Neuronal stem cell (in vitro differentiated cells): ENCODE data around the gene RBMXL3.
A peak's percentile ranks its signal among the peaks of the same experiment; 100 is the strongest.
"Not testable (repeated sequence)": the region's sequence is repeated elsewhere in the genome, so short reads cannot be mapped to it uniquely, and the experiment has no call there.

Experiments used
- DNase-seq: peaks from one replicate; pipeline ENCODE4 v3.0.0-alpha.2; 2013; ENCODE audit warnings: low spot score
- H2AFZ ChIP-seq: one replicate; pipeline ENCODE4 v1.6.1; 2013; ENCODE audit warnings: mild to moderate bottlenecking, low read length, inconsistent platforms
- H2AK5ac ChIP-seq: 2 replicates; pipeline ENCODE4 v1.6.1; 2013; ENCODE audit warnings: low read depth, mild to moderate bottlenecking, inconsistent platforms, low read length, moderate library complexity, mixed read lengths
- H2BK120ac ChIP-seq: 2 replicates; pipeline ENCODE4 v1.6.1; 2013; ENCODE audit warnings: low read depth, mild to moderate bottlenecking, inconsistent platforms, low read length, moderate library complexity, mixed read lengths
- H2BK12ac ChIP-seq: one replicate; pipeline ENCODE4 v1.6.1; 2013; ENCODE audit warnings: low read length, inconsistent platforms
- H2BK15ac ChIP-seq: 2 replicates; pipeline ENCODE4 v1.6.1; 2013; ENCODE audit warnings: mild to moderate bottlenecking, low read length, inconsistent platforms, mixed read lengths
- H2BK5ac ChIP-seq: one replicate; pipeline ENCODE4 v1.6.1; 2013; ENCODE audit warnings: inconsistent platforms, mild to moderate bottlenecking, low read length, moderate library complexity
- H3K14ac ChIP-seq: one replicate; pipeline ENCODE4 v1.6.1; 2013; ENCODE audit warnings: low read length, inconsistent platforms
- H3K18ac ChIP-seq: 2 replicates; pipeline ENCODE4 v1.6.1; 2013; ENCODE audit warnings: low read length, inconsistent platforms
- H3K23ac ChIP-seq: 2 replicates; pipeline ENCODE4 v1.6.1; 2013; ENCODE audit warnings: low read depth, mild to moderate bottlenecking, mixed read lengths, low read length, inconsistent platforms; ENCODE audit not compliant: poor library complexity
- H3K27ac ChIP-seq: replicated peaks from 3 replicates; pipeline ENCODE4 v1.5.1; 2013; ENCODE audit warnings: low read length, inconsistent platforms
- H3K27me3 ChIP-seq, 3 experiments: 2 replicates each; pipeline ENCODE4 v1.6.1; 2013; ENCODE audit warnings: low read length in 3 of 3, mild to moderate bottlenecking in 2 of 3, inconsistent platforms in 1 of 3, low read depth in 1 of 3, mixed read lengths in 1 of 3, moderate library complexity in 1 of 3; ENCODE audit not compliant: control insufficient read depth in 3 of 3, insufficient read depth in 3 of 3
- H3K36me3 ChIP-seq, 2 donors: replicated peaks in 1 of 2; 2 replicates each; pipeline ENCODE4 v1.6.1; 2013; ENCODE audit warnings: low read length in 2 of 2; ENCODE audit not compliant: control insufficient read depth in 2 of 2, insufficient read depth in 2 of 2
- H3K4ac ChIP-seq: 2 replicates; pipeline ENCODE4 v1.6.1; 2013; ENCODE audit warnings: inconsistent platforms, mild to moderate bottlenecking, low read length, moderate library complexity
- H3K4me1 ChIP-seq, 2 donors: 1 replicate in 1 of 2; 2 replicates in 1 of 2; pipeline ENCODE4 v1.6.1; 2013; ENCODE audit warnings: low read length in 2 of 2, low read depth in 1 of 2; ENCODE audit not compliant: control insufficient read depth in 2 of 2, insufficient read depth in 1 of 2
- H3K4me2 ChIP-seq: one replicate; pipeline ENCODE4 v1.6.1; 2013; ENCODE audit warnings: mild to moderate bottlenecking, low read length, inconsistent platforms; ENCODE audit not compliant: insufficient read depth, poor library complexity, severe bottlenecking
- H3K4me3 ChIP-seq, 2 donors: 2 replicates each; pipeline ENCODE4 v1.5.1; 2013; ENCODE audit warnings: low read length in 2 of 2, mild to moderate bottlenecking in 2 of 2, inconsistent platforms in 1 of 2, moderate library complexity in 1 of 2
- H3K79me1 ChIP-seq: one replicate; pipeline ENCODE4 v1.6.1; 2013; ENCODE audit warnings: low read depth, mild to moderate bottlenecking, inconsistent platforms, low read length, moderate library complexity
- H3K9ac ChIP-seq: one replicate; pipeline ENCODE4 v1.6.1; 2013; ENCODE audit warnings: mild to moderate bottlenecking, low read depth, low read length, inconsistent platforms; ENCODE audit not compliant: poor library complexity
- H3K9me3 ChIP-seq, 2 donors: replicated peaks in 1 of 2; 2 replicates each; pipeline versions ENCODE3 to v1.6.1; 2013; ENCODE audit warnings: low read length in 2 of 2, mild to moderate bottlenecking in 2 of 2, inconsistent platforms in 1 of 2, low read depth in 1 of 2, mixed read lengths in 1 of 2, moderate library complexity in 1 of 2; ENCODE audit not compliant: control insufficient read depth in 2 of 2, insufficient read depth in 1 of 2
- H4K8ac ChIP-seq: one replicate; pipeline ENCODE4 v1.6.1; 2013; ENCODE audit warnings: low read depth, mild to moderate bottlenecking, inconsistent platforms, low read length, moderate library complexity
- H4K91ac ChIP-seq: one replicate; pipeline ENCODE4 v1.6.1; 2013; ENCODE audit warnings: low read length, low read depth, mild to moderate bottlenecking, inconsistent platforms; ENCODE audit not compliant: poor library complexity
- WGBS, 2 donors: extraction: QIAGEN DNeasy Blood & Tissue Kit; methylation state at CpG; one replicate each; pipeline ENCODE4 v1.1.7; 2013; ENCODE audit warnings: missing lambda C conversion rate in 2 of 2, mixed read lengths in 1 of 2; ENCODE audit not compliant: insufficient read length in 2 of 2, insufficient replicate concordance in 1 of 2; ENCODE audit errors: extremely low coverage in 2 of 2; 5-methylcytosine and 5-hydroxymethylcytosine counted together

Gene RBMXL3

DNA sequence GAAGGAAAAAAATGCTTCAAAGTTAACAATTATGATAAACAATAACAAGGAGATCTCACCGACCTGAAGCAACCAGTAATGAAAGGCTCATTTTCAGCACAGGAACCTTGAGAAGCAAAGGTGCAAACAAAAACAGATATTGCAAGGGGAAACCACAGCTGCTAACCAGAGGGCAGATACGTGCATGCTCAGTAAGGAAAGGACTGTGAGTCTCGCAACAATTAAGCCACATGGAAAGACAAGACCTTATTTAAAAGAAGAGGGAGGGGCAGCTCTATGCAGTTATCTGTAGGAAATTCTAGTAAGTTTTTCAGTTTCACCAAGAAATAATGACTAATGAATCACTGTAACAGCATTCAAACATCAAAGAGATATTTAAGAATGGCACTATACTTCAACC is 25.4 kb downstream of the RBMXL3 start:
- no peaks in the 10 kb centered on the region for H3K9me3 ChIP-seq
- no peaks in the 10 kb centered on the region for H3K36me3 ChIP-seq
- no peak for DNase-seq
- H2BK15ac ChIP-seq = no peak overlapping the region
- H2AFZ ChIP-seq = no peak overlapping the region
- H3K4me1 ChIP-seq = no peaks in the 10 kb centered on the region
- no peak overlapping the region for H2BK12ac ChIP-seq
- no peak overlapping the region for H4K91ac ChIP-seq
- H3K4ac ChIP-seq = no peak overlapping the region
- no peak overlapping the region for H3K14ac ChIP-seq
- H3K27ac ChIP-seq = no peak overlapping the region
- H3K18ac ChIP-seq = no peak overlapping the region
- H3K4me2 ChIP-seq = no peak overlapping the region
- no peak overlapping the region for H3K4me3 ChIP-seq
- no peak overlapping the region for H4K8ac ChIP-seq
- H3K23ac ChIP-seq = no peak overlapping the region
- H3K9ac ChIP-seq = no peak overlapping the region
- no peaks in the 10 kb centered on the region for H3K79me1 ChIP-seq
- no CpG with 5 or more reads among the region's 3 CpGs for WGBS, 2 donors
- no peak overlapping the region for H2BK5ac ChIP-seq
- no peak overlapping the region for H2AK5ac ChIP-seq
- H3K27me3 ChIP-seq = no peaks in the 10 kb centered on the region
- H2BK120ac ChIP-seq = no peak overlapping the region

DNA sequence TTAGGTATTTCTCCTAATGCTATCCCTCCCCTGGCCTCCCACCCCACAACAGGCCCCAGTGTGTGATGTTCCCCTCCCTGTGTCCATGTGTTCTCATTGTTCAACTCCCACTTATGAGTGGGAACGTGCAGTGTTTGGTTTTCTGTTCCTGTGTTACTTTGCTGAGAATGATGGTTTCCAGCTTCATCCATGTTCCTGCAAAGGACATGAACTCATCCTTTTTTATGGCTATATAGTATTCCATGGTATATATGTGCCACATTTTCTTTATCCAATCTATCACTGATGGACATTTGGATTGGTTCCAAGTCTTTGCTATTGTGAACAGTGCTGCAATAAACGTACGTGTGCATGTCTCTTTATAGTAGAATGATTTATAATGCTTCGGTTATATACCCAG is 28.1 kb downstream of the RBMXL3 start:
- not testable (repeated sequence) for H3K9ac ChIP-seq, H3K79me1 ChIP-seq, H3K4me2 ChIP-seq, DNase-seq, H2BK5ac ChIP-seq, H3K4me1 ChIP-seq, H2AK5ac ChIP-seq, H3K23ac ChIP-seq, H2BK12ac ChIP-seq, H2AFZ ChIP-seq, H3K18ac ChIP-seq, H3K14ac ChIP-seq, H3K27me3 ChIP-seq, H3K4ac ChIP-seq, H3K9me3 ChIP-seq, H3K4me3 ChIP-seq, H4K91ac ChIP-seq, H2BK120ac ChIP-seq, H3K27ac ChIP-seq, H3K36me3 ChIP-seq, H4K8ac ChIP-seq, H2BK15ac ChIP-seq
- WGBS, 2 donors = no CpG with 5 or more reads among the region's 4 CpGs

DNA sequence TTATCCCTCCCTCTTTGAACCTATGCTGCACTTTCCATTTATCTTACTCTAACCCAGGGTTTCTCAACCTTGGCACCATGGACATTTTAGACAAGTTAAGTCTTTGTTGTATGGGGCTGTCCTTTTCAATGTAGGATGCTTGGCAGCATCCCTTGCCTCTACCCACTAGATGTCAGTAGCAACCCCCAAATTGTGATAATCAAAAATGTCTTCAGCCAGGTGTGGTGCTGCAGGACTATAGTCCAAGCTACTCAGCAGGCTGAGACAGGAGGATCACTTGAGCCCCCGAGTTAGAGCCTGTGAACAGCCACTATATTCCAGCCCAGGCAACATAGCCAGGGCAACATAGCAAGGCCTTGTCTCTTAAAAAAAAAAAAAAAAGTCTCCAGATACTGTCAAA is 37.7 kb downstream of the RBMXL3 start:
- Histone ChIP-seq H3K79me1 (no peaks in the 10 kb centered on the region), H3K9me3 (no peaks in the 10 kb centered on the region), H3K9ac (no peak overlapping the region), H4K91ac (no peak overlapping the region), H2BK120ac (no peak overlapping the region), H3K4ac (no peak overlapping the region), H2BK12ac (no peak overlapping the region), H4K8ac (no peak overlapping the region), H3K4me3 (no peak overlapping the region), H3K4me1 (no peaks in the 10 kb centered on the region), H3K27me3 (peaks cover 0 to 3% (median 0%) of the 10 kb centered on the region in 3 experiments), H3K27ac (no peak overlapping the region), H3K4me2 (no peak overlapping the region), H3K14ac (no peak overlapping the region), H2AFZ (no peak overlapping the region), H3K18ac (no peak overlapping the region), H2BK5ac (no peak overlapping the region), H2AK5ac (no peak overlapping the region), H2BK15ac (no peak overlapping the region), H3K36me3 (no peaks in the 10 kb centered on the region), H3K23ac (no peak overlapping the region)
- WGBS, 2 donors = no CpG with 5 or more reads among the region's 1 CpG
- peak; percentile 1 for DNase-seq

DNA sequence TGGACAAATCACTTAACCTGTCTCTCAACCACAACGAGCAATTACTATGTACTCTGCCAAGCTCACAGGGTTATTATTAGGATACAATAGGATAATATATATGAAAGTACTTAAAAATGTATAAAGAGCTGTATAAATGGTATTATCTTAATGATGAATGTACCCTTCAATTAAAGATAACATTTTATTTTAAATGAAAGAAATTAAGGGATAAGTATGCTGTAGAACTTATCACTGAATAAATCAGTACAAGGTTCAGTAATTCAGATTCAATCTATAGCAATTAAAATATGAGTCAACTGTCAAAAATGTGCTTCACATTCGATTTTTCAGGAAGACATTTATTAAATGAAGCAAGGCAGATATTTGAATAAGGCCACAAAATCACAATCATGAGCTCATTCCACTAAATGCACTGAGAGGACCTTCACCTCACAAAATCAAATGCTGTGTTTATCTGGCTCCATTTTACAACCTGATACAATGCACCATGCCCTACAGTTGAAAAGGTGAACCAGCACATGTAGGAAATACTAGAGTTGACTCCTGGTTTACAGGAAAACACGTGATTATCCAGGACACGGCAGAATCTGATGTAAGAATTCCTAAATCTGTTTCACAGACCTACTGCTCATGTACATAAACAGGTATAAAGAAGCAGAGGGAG is 40.3 kb downstream of the RBMXL3 start:
- no peak overlapping the region for H3K18ac ChIP-seq
- H2AK5ac ChIP-seq = no peak overlapping the region
- H3K27ac ChIP-seq = no peak overlapping the region
- DNase-seq = no peak
- H3K4me1 ChIP-seq = no peaks in the 10 kb centered on the region
- H3K23ac ChIP-seq = no peak overlapping the region
- peaks cover 0 to 4% (median 0%) of the 10 kb centered on the region in 3 experiments for H3K27me3 ChIP-seq
- no peaks in the 10 kb centered on the region for H3K9me3 ChIP-seq
- no peak overlapping the region for H2BK15ac ChIP-seq
- no peak overlapping the region for H3K4me3 ChIP-seq
- H2AFZ ChIP-seq = no peak overlapping the region
- H3K79me1 ChIP-seq = no peaks in the 10 kb centered on the region
- H2BK120ac ChIP-seq = no peak overlapping the region
- no peaks in the 10 kb centered on the region for H3K36me3 ChIP-seq
- no CpG with 5 or more reads among the region's 4 CpGs for WGBS, 2 donors
- no peak overlapping the region for H2BK5ac ChIP-seq
- no peak overlapping the region for H3K4ac ChIP-seq
- H3K4me2 ChIP-seq = no peak overlapping the region
- H2BK12ac ChIP-seq = no peak overlapping the region
- H4K91ac ChIP-seq = no peak overlapping the region
- no peak overlapping the region for H4K8ac ChIP-seq
- no peak overlapping the region for H3K9ac ChIP-seq
- no peak overlapping the region for H3K14ac ChIP-seq
